ENCODE measurements around the gene E2F1.

DNA sequence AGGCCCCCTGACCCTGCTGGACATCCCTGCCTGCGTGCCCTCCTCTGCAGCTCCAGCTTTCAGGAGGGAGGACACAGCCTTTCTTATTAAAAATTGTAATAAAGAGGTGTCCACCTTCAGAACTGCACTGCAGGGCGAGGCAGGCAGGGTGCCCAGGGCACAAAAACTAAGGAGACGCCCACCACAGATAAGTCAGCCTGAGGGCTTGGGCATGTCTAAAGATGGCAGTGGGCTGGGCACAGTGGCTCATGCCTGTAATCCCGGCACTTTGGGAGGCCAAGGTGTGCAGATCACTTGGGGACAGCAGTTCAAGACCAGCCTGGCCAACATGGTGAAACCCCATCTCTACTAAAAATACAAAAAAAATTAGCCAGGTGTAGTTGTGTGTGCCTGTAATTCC, 31.0 kb downstream of the E2F1 start:
- TF ChIP-seq, protein P1, sequence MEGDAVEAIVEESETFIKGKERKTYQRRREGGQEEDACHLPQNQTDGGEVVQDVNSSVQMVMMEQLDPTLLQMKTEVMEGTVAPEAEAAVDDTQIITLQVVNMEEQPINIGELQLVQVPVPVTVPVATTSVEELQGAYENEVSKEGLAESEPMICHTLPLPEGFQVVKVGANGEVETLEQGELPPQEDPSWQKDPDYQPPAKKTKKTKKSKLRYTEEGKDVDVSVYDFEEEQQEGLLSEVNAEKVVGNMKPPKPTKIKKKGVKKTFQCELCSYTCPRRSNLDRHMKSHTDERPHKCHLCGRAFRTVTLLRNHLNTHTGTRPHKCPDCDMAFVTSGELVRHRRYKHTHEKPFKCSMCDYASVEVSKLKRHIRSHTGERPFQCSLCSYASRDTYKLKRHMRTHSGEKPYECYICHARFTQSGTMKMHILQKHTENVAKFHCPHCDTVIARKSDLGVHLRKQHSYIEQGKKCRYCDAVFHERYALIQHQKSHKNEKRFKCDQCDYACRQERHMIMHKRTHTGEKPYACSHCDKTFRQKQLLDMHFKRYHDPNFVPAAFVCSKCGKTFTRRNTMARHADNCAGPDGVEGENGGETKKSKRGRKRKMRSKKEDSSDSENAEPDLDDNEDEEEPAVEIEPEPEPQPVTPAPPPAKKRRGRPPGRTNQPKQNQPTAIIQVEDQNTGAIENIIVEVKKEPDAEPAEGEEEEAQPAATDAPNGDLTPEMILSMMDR (IDR thresholded peaks at IDR 0.05; ENCODE audit: low read depth, low read length), result no peak
- TF ChIP-seq POLR2A (IDR thresholded peaks at IDR 0.05; ENCODE audit: extremely low read depth, insufficient read length), result no peak
- TF ChIP-seq, protein P2, sequence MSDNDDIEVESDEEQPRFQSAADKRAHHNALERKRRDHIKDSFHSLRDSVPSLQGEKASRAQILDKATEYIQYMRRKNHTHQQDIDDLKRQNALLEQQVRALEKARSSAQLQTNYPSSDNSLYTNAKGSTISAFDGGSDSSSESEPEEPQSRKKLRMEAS (IDR thresholded peaks at IDR 0.05; ENCODE audit: low read depth, low read length), result no peak

Data from NB4 (cell line).